Right atrium auricular region (tissue), 2 donors: Measurements from ENCODE around the gene NRBP1. TPM values are rescaled to one million over a fixed set of nuclear protein-coding genes. Genes with fewer than 3 reads are reported as not detected.
A peak's percentile ranks its signal among the peaks of the same experiment; 100 is the strongest.

Source experiments
- DNase-seq: peaks from one replicate; pipeline ENCODE4 v3.0.0-alpha.2; 2019; ENCODE audit warnings: low spot score
- H3K27ac ChIP-seq, 2 donors: fragments of 200-600 bp; sonication (generic); 1 replicate in 1 of 2; 2 replicates in 1 of 2; pipeline ENCODE4 v1.5.1; 2016 to 2019
- H3K27me3 ChIP-seq, 2 donors: fragments of 200-600 bp; sonication (generic); one replicate each; pipeline versions ENCODE4 v1.5.1 to v1.6.0; 2017 to 2019
- H3K36me3 ChIP-seq: fragments of 200-600 bp; sonication (generic); one replicate; pipeline ENCODE4 v1.5.1; 2016
- H3K4me1 ChIP-seq, 2 donors: fragments of 200-600 bp; sonication (generic); one replicate each; pipeline versions ENCODE4 v1.5.1 to v1.6.0; 2017 to 2019
- H3K4me3 ChIP-seq, 2 donors: fragments of 200-600 bp; sonication (generic); 1 replicate in 1 of 2; 2 replicates in 1 of 2; pipeline ENCODE4 v1.5.1; 2017 to 2019; ENCODE audit warnings: mild to moderate bottlenecking in 1 of 2, moderate library complexity in 1 of 2
- H3K9me3 ChIP-seq, 2 donors: fragments of 200-600 bp; sonication (generic); one replicate each; pipeline ENCODE4 v1.5.1; 2019
- CTCF ChIP-seq, 2 donors: fragments of 200-600 bp; sonication (generic); IDR thresholded peaks; one replicate each; pipeline ENCODE4 v1.5.1; 2019; ENCODE audit warnings: antibody characterized with exemption in 2 of 2
- total RNA-seq, 2 donors: library from RNA; depleted of rRNA; stranded (reverse); fragments of >200 nt; gene quantifications; one replicate each; pipeline ENCODE4 v1.1.0, GENCODE V29; 2016

NRBP1 gene
- total RNA-seq: 10 to 100 TPM; 36.5 to 50.4 TPM

DNA sequence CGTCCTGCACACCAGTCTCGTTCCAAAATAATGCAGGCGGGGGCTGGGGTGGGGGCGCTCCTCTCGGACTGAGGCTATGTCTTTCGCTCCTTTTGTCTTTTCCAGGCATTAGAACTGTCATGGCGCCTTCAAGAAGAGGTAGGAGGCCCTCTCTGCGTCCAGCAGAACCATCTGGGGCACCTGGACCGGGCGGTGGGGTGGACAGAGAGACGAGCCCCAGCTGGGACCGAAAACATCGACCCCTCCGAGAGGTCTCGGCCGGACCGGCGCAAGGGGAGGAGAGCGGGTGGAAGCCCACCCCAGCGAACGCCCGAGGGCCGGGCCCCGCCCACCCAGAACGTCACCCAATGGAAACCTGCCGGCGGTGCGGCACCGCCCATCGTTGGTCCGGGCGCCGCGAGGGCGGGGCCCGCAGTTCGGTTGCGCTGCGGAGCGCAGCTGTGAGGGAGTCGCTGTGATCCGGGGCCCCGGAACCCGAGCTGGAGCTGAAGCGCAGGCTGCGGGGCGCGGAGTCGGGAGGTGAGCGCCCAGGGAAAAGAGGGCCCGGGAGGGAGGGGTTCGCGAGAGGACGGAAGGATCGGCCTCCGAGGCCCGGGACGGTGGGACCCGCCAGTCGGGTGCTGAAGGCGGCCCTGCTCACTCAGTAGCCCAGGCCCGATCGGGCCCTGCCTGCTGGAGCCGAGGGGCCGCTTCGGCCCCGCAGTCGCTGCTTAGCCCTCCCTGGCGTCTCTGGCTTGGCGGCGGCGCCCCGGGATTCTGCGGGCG lies at the start of gene NRBP1:
NRBP1 (plus strand) TSS at position 419 of the 765 bp plus-strand sequence. CDS start 4,643 bp downstream, outside the sequence.
- Histone ChIP-seq H3K4me3 (peak within 1 kb of the TSS; percentile 98 to 99), H3K36me3 (peaks cover 4% of the 10 kb centered on the region), H3K27ac (peak within 1 kb of the TSS; percentile 99), H3K4me1 (peaks cover 0 to 40% of the 10 kb centered on the region in 2 donors), H3K27me3 (no peaks in the 10 kb centered on the region), H3K9me3 (no peaks in the 10 kb centered on the region)
- TF ChIP-seq CTCF (IDR thresholded peaks at IDR 0.05): peak in 1 of 2 donors; percentile 26
- DNase-seq: peak; percentile 90

GRCh38 chr2:27378809-27379290 lies 49.6 kb upstream of the NRBP1 start:
- no peaks in the 10 kb centered on the region for H3K9me3 ChIP-seq
- H3K36me3 ChIP-seq: peaks cover 58% of the 10 kb centered on the region
- no peak for TF ChIP-seq CTCF (IDR thresholded peaks at IDR 0.05)
- H3K27ac ChIP-seq: no peak overlapping the region
- H3K27me3 ChIP-seq: no peaks in the 10 kb centered on the region
- no peak overlapping the region for H3K4me3 ChIP-seq
- peaks cover 0 to 37% of the 10 kb centered on the region in 2 donors for H3K4me1 ChIP-seq
- no peak for DNase-seq

DNA sequence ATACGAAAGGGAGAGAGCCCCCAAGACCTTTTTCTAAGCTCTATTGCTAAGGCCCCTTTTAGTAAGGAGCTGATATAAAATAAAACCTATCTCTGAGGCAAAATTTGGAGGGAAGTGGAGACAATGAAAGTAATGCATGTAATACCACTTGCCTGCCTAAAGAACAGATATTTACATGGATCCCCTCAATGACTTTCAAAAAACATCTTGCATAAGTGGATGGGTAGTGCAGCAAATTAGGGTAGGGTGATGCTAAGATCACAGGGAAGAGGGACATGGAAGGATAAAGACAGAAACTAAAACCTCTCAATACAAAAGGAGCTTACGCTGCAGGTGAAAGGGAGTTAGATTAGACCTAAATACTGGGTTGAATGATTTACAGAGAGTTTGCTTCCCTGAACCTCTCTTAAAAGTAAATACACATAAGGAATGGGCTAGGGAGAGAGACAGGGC lies 49.0 kb upstream of the NRBP1 start:
- Histone ChIP-seq H3K27me3 (no peaks in the 10 kb centered on the region), H3K27ac (peak overlapping the region in 1 of 2 donors; percentile 87), H3K4me3 (peak overlapping the region in 1 of 2 donors; percentile 68), H3K9me3 (no peaks in the 10 kb centered on the region), H3K4me1 (peaks cover 0 to 37% of the 10 kb centered on the region in 2 donors), H3K36me3 (peaks cover 59% of the 10 kb centered on the region)
- DNase-seq: no peak
- TF ChIP-seq CTCF (IDR thresholded peaks at IDR 0.05): no peak

DNA sequence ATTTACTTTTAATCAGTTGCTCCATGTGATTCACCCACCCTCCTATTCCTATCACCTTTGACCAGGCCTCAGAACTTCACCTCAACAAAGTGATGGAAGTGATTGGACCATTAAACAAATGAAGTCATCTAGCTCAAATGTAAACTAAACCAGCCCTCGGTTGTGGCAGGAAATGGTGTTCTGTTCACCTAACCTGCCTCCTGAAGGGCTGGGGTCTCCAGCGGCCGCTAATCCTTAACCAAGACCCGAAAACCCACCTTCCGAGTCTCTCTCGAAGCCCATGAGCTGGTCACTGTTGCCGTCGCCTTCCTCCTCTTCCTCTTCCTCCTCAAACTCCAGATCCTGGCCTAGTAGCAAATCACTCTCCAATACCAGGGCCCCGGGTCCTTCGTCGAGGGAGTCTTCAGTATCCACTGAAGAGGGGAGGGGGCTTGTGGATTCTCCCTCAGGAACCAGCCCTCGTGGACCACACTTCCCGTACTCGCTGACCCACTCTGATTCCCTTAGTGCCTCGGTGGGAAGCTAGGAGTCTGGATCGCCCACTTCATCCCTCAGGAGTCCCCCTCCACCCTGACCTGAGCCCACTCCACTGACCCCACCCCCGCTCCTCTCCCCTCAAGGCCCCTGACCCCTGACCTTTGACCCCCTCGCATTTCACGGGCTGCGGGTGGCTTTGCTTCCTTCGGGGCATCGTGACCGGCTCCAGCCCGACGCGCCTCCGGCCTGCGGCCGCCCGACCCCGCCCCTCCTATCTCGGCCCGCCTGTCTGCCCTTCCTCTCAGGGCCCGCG lies 48.4 kb upstream of the NRBP1 start:
- Histone ChIP-seq H3K27ac (peak overlapping the region; percentile 87 to 93), H3K36me3 (peaks cover 59% of the 10 kb centered on the region), H3K4me1 (peaks cover 0 to 37% of the 10 kb centered on the region in 2 donors), H3K9me3 (no peaks in the 10 kb centered on the region), H3K27me3 (no peaks in the 10 kb centered on the region), H3K4me3 (peak overlapping the region; percentile 60 to 68)
- peak; percentile 70 for DNase-seq
- TF ChIP-seq CTCF (IDR thresholded peaks at IDR 0.05): no peak

- peak within 1 kb of the TSS; percentile 87 to 93 for H3K27ac ChIP-seq
- TF ChIP-seq CTCF (IDR thresholded peaks at IDR 0.05): no peak
- H3K9me3 ChIP-seq: no peaks in the 10 kb centered on the region
- H3K4me1 ChIP-seq: peaks cover 0 to 37% of the 10 kb centered on the region in 2 donors
- H3K27me3 ChIP-seq: no peaks in the 10 kb centered on the region
- peak within 1 kb of the TSS; percentile 60 to 68 for H3K4me3 ChIP-seq
- H3K36me3 ChIP-seq: peaks cover 58% of the 10 kb centered on the region
- peak; percentile 98 for DNase-seq
These were observed 47.5 kb upstream of the NRBP1 start, which contains the start of gene ZNF513 for GRCh38 chr2:27380626-27381545. ZNF513 (minus strand) TSS chr2:27380734; CDS start chr2:27380526, 208 bp downstream.
